Uterine smooth muscle cell (primary cell): Measurements from ENCODE around the gene MS4A3. TPM values are rescaled to one million over a fixed set of nuclear protein-coding genes. Genes with fewer than 3 reads are reported as not detected.

Experiments used
- total RNA-seq: library from RNA; depleted of rRNA; stranded (reverse); fragments of >200 nt; gene quantifications from 2 replicates; pipeline ENCODE4 v1.2.3, GENCODE V29; 2014

Gene MS4A3, protein sequence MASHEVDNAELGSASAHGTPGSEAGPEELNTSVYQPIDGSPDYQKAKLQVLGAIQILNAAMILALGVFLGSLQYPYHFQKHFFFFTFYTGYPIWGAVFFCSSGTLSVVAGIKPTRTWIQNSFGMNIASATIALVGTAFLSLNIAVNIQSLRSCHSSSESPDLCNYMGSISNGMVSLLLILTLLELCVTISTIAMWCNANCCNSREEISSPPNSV
- total RNA-seq = not detected in 2 replicates

DNA sequence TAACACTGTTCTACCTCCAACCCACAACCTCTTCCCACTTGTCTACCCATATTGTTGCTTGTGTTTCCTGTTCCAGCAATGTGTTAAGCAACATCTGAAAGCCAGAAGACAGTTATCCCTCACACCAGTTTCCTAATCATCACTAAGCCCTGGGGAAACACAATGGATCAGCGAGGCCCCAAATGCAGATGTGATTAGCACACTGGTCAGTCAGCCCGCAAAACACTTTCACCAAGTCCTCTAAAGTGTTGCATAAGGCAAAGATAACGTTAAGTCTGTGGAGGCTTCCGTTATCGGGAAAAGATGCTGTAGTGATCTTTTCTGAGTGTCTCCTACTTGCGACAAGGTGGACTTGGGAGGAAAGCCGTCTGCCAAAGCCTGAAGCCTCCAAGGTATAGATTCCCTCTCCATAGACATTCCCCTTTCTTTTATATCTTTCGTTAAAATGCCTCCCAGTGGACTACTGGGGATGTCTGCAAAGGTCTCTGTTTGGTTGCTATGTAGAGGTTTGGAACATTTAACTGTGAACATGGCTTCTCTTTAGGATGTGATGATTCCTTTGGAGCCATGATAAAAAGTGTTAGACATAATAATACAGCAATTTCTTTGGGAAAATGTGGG, at the start of gene MS4A3:
Gene MS4A3 (plus strand): TSS at position 317 of the 621 bp plus-strand sequence. CDS start 4,496 bp downstream, outside the sequence.

DNA sequence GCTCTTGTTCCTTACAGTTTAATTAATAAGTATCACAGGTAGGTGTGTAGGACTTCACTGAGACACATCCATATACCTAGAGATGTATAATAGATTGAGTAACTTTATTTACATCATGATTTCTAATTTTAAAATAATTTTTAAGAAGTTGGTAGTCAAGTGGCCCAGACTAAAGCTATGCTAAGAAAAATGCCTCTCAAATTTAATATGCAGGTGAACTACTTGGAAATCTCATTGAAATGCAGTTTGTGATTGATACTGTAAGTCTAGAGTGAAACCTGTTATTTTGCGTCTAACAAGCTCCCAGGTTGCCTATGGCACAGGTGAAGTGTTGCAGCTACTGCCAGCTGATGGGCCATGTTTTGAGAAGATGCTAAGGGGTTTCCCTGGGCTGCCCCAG, 39.6 kb upstream of the MS4A3 start, which contains the start of gene OOSP4B:
Gene OOSP4B (plus strand): TSS at position 301 of the 400 bp plus-strand sequence.

DNA sequence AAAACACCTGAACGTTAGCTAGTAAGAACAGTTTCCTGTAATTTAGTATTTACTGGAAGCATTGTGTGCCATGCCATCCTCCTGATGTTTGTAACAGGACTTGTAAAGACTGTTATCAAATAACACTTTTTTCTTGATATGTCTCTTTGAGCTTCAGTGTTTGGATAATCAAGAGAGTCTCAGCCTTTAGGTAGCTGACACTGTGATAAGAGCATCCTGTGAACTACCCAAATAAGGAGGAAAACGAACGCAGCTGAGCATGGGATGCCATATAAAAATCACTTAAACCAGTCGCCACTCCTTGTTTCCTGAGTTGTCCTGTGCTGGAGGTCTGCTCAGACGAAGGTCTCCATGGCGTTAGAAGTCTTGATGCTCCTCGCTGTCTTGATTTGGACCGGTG, 16.4 kb upstream of the MS4A3 start, which contains the start of gene OOSP2:
Gene OOSP2 (plus strand): TSS at position 301 of the 400 bp plus-strand sequence. CDS start 51 bp downstream, at position 352.

DNA sequence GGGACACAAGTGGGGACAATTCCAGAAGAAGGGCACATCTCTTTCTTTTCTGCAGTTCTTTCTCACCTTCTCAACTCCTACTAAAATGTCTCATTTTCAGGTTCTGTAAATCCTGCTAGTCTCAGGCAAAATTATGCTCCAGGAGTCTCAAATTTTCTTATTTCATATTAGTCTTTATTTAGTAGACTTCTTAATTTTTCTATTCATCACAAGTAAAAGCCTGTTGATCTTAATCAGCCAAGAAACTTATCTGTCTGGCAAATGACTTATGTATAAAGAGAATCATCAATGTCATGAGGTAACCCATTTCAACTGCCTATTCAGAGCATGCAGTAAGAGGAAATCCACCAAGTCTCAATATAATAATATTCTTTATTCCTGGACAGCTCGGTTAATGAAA, 31.9 kb downstream of the MS4A3 start, which contains the start of gene MS4A2:
Gene MS4A2 (plus strand): TSS at position 301 of the 400 bp plus-strand sequence. CDS start 102 bp downstream, outside the sequence.

Other genes with a start within 250 kb of the MS4A3 start
- gene MRPL16, start 245.9 kb upstream of the MS4A3 start, total RNA-seq = 44.6 and 53.0 TPM in 2 replicates
- not detected in 2 replicates for gene CBLIF, start 211.2 kb upstream of the MS4A3 start, total RNA-seq
- not detected in 2 replicates for gene TCN1, start 190.2 kb upstream of the MS4A3 start, total RNA-seq
- gene OOSP3, start 177.9 kb upstream of the MS4A3 start, total RNA-seq = not detected in 2 replicates
- gene OOSP1, start 118.2 kb upstream of the MS4A3 start, total RNA-seq = not detected in 2 replicates
- gene OOSP4A, start 92.6 kb upstream of the MS4A3 start, total RNA-seq = not detected in 2 replicates
- not detected in 2 replicates for gene OOSP4B, start 39.5 kb upstream of the MS4A3 start, total RNA-seq
- gene OOSP2, start 16.3 kb upstream of the MS4A3 start, total RNA-seq = not detected in 2 replicates
- gene MS4A2, start 32.0 kb downstream of the MS4A3 start, total RNA-seq = not detected in 2 replicates
- gene MS4A6A, start 126.4 kb downstream of the MS4A3 start, total RNA-seq = not detected in 2 replicates
- not detected in 2 replicates for gene MS4A4E, start 186.5 kb downstream of the MS4A3 start, total RNA-seq
- not detected in 2 replicates for gene MS4A4A, start 224.0 kb downstream of the MS4A3 start, total RNA-seq